HCT116 (cell line): Measurements from ENCODE around the gene TARS2. TPM values are rescaled to one million over a fixed set of nuclear protein-coding genes. Genes with fewer than 3 reads are reported as not detected.

ENCODE experiments used
- ATAC-seq: fragments of 200-7000 bp; cut with Tn5 transposase; 2 replicates; pipeline ENCODE4 v1.9.1; 2020; ENCODE audit warnings: mild to moderate bottlenecking, moderate library complexity
- BruUV-seq: library from RNA; stranded (reverse); fragments of 400-500 nt; replicated peaks from 2 replicates; lab custom pipeline; 2021; lab: Mats Ljungman, UMichigan
- CTCF ChIA-PET: fragments of 300-600 bp; sonication (Branson Sonifier 250); formaldehyde crosslinking; loops from one replicate; lab custom pipeline; 2021; ENCODE audit warnings: antibody characterized with exemption; lab: Charles Lee
- POLR2A ChIA-PET: fragments of 300-600, 350-600 bp; sonication (Branson Sonifier 250); formaldehyde crosslinking; loops from one replicate; lab custom pipeline; 2021; ENCODE audit warnings: antibody characterized with exemption; lab: Charles Lee
- RAD21 ChIA-PET, 2 experiments: fragments of 300-600 bp; sonication (Branson Sonifier 250); formaldehyde crosslinking; loops; one replicate each; lab custom pipeline; 2023; ENCODE audit warnings: low total read pairs in 2 of 2; ENCODE audit not compliant: uncharacterized antibody in 2 of 2, unreplicated experiment in 2 of 2, low non-redundant PET in 1 of 2; lab: Charles Lee
- DNase-seq: peaks from one replicate; pipeline ENCODE4 v3.0.0-alpha.2; 2010; ENCODE audit warnings: low read depth, low spot score
- H2AFZ ChIP-seq: fragments of 200-600 bp; shearing (Covaris generic), sonication (generic); 2 replicates; pipeline ENCODE4 v1.6.1; 2017; ENCODE audit warnings: low read depth, mixed run types, mixed read lengths, antibody characterized with exemption, low read length; ENCODE audit not compliant: poor library complexity, severe bottlenecking
- H3K27ac ChIP-seq: 2 replicates; pipeline ENCODE4 v1.5.1; 2012; ENCODE audit warnings: low read depth, low read length
- H3K27me3 ChIP-seq: fragments of 200-600 bp; sonication (generic); 2 replicates; pipeline ENCODE4 v1.6.1; 2016; ENCODE audit warnings: mixed run types, low read length, mixed read lengths; ENCODE audit not compliant: insufficient read depth
- H3K36me3 ChIP-seq, 2 experiments: fragments of 200-500 bp in 1 of 2; fragments of 200-600 bp in 1 of 2; sonication (Bioruptor generic) in 1 of 2; sonication (generic) in 1 of 2; 2 replicates each; pipeline versions ENCODE4 v1.5.1 to v1.6.1; 2014 to 2016; ENCODE audit warnings: low read length in 2 of 2, inconsistent platforms in 1 of 2, mixed read lengths in 1 of 2, mixed run types in 1 of 2; ENCODE audit not compliant: insufficient read depth in 2 of 2, control insufficient read depth in 1 of 2
- H3K4me1 ChIP-seq, 2 experiments: fragments of 200-600 bp in 1 of 2; sonication (generic) in 1 of 2; 2 replicates each; pipeline versions ENCODE4 v1.5.1 to v1.6.1; 2012 to 2017; ENCODE audit warnings: low read length in 2 of 2, inconsistent platforms in 1 of 2, mild to moderate bottlenecking in 1 of 2, mixed read lengths in 1 of 2, mixed run types in 1 of 2, moderate library complexity in 1 of 2; ENCODE audit not compliant: insufficient read depth in 2 of 2, control insufficient read depth in 1 of 2
- H3K4me2 ChIP-seq: fragments of 200-600 bp; sonication (generic); 2 replicates; pipeline ENCODE4 v1.6.1; 2017; ENCODE audit warnings: mixed run types, low read length, mixed read lengths
- H3K4me3 ChIP-seq, 2 experiments: fragments of 200-600 bp in 1 of 2; sonication (generic) in 1 of 2; replicated peaks in 1 of 2; 2 replicates each; pipeline ENCODE4 v1.5.1; 2011 to 2016; ENCODE audit warnings: low read length in 2 of 2, control low read depth in 1 of 2, low read depth in 1 of 2, mild to moderate bottlenecking in 1 of 2, mixed read lengths in 1 of 2, mixed run types in 1 of 2
- H3K79me2 ChIP-seq: fragments of 200-600 bp; sonication (generic); 2 replicates; pipeline ENCODE4 v1.6.1; 2017; ENCODE audit warnings: mild to moderate bottlenecking, mixed run types, low read length, moderate library complexity, mixed read lengths; ENCODE audit not compliant: insufficient read depth
- H3K9ac ChIP-seq: fragments of 200-600 bp; sonication (generic); 2 replicates; pipeline ENCODE4 v1.6.1; 2016; ENCODE audit warnings: low read length, mixed read lengths
- H3K9me2 ChIP-seq: fragments of 200-600 bp; sonication (generic), shearing (Covaris generic); 2 replicates; pipeline ENCODE4 v1.6.1; 2017; ENCODE audit warnings: mixed run types, mild to moderate bottlenecking, moderate library complexity; ENCODE audit not compliant: insufficient read depth
- H3K9me3 ChIP-seq, 2 experiments: fragments of 200-500 bp in 1 of 2; fragments of 200-600 bp in 1 of 2; sonication (Bioruptor generic) in 1 of 2; sonication (generic) in 1 of 2; 2 replicates each; pipeline ENCODE4 v1.6.1; 2014 to 2017; ENCODE audit warnings: low read length in 2 of 2, mixed read lengths in 2 of 2, inconsistent platforms in 1 of 2, low read depth in 1 of 2, mild to moderate bottlenecking in 1 of 2, mixed run types in 1 of 2, moderate library complexity in 1 of 2; ENCODE audit not compliant: control insufficient read depth in 1 of 2, insufficient read depth in 1 of 2
- H4K20me1 ChIP-seq: fragments of 200-600 bp; sonication (generic), shearing (Covaris generic); 2 replicates; pipeline ENCODE4 v1.6.1; 2017; ENCODE audit warnings: mixed run types, mild to moderate bottlenecking, moderate library complexity; ENCODE audit not compliant: insufficient read depth
- CBX3 ChIP-seq: IDR thresholded peaks from 2 replicates; pipeline ENCODE4 v1.6.1; 2012; ENCODE audit warnings: low read depth
- ELF1 ChIP-seq: IDR thresholded peaks from 2 replicates; pipeline ENCODE4 v1.6.1; 2012; ENCODE audit warnings: low read depth, borderline replicate concordance
- EZH2phosphoT487 ChIP-seq: fragments of 200-600 bp; IDR thresholded peaks from 2 replicates; pipeline ENCODE4 v1.6.1; 2018; ENCODE audit warnings: antibody characterized with exemption, borderline replicate concordance
- FOSL1 ChIP-seq: IDR thresholded peaks from 2 replicates; pipeline ENCODE4 v1.6.1; 2012; ENCODE audit warnings: low read depth
- JUND ChIP-seq: IDR thresholded peaks from 2 replicates; pipeline ENCODE4 v1.6.1; 2012
- POLR2A ChIP-seq: IDR thresholded peaks from 2 replicates; pipeline ENCODE4 v1.7.0; 2011; ENCODE audit warnings: borderline replicate concordance; ENCODE audit not compliant: insufficient read depth, insufficient read length; ENCODE audit errors: extremely low read depth
- POLR2AphosphoS5 ChIP-seq: IDR thresholded peaks from 2 replicates; pipeline ENCODE4 v1.6.1; 2011; ENCODE audit warnings: mild to moderate bottlenecking, low read depth, low read length, moderate library complexity
- YY1 ChIP-seq: IDR thresholded peaks from 2 replicates; pipeline ENCODE4 v1.6.1; 2011; ENCODE audit warnings: low read length, low read depth, moderate library complexity, mild to moderate bottlenecking; ENCODE audit not compliant: insufficient replicate concordance; ENCODE audit errors: extremely low read depth
- ZBTB33 ChIP-seq: IDR thresholded peaks from 2 replicates; pipeline ENCODE4 v1.6.1; 2011; ENCODE audit warnings: mild to moderate bottlenecking, low read length, moderate library complexity; ENCODE audit not compliant: insufficient replicate concordance; ENCODE audit errors: extremely low read depth
- intact Hi-C: fragments of 100-400 bp; cut with micrococcal nuclease; formaldehyde crosslinking; loops from 2 replicates; pipeline ENCODE4 v1.10.0; 2022
- total RNA-seq: library from RNA; stranded (reverse); gene quantifications from one replicate; pipeline ENCODE4 v1.2.1, GENCODE V29; 2021; ENCODE audit not compliant: unreplicated experiment
- TF ChIP-seq, protein P1 (sequence below), 3 experiments: fragments of 200-600 bp in 1 of 3; sonication (generic) in 1 of 3; IDR thresholded peaks in 2 of 3; conservative IDR thresholded peaks in 1 of 3; 2 replicates each; pipeline ENCODE4 v1.5.1; 2012 to 2017; ENCODE audit warnings: low read depth in 2 of 3, low read length in 2 of 3, antibody characterized with exemption in 1 of 3, borderline replicate concordance in 1 of 3, control low read depth in 1 of 3, mild to moderate bottlenecking in 1 of 3, mixed read lengths in 1 of 3, mixed run types in 1 of 3, moderate library complexity in 1 of 3; ENCODE audit not compliant: insufficient read depth in 1 of 3

Gene TARS2
- total RNA-seq, 1 experiment from 2014 or later, result 23.2 TPM

GRCh38 chr1:150456146-150456647, 31.0 kb upstream of the TARS2 start:
- H3K9ac ChIP-seq, result no peak overlapping the region
- H3K4me1 ChIP-seq, result no peaks in the 10 kb centered on the region
- H3K36me3 ChIP-seq, result peaks cover 5 to 10% of the 10 kb centered on the region in 2 experiments; a peak in 2 of 4 replicates
- no peaks in the 10 kb centered on the region for H3K9me2 ChIP-seq
- ChIA-PET RAD21 (no interaction called here), POLR2A (no interaction called here), CTCF (no interaction called here)
- intact Hi-C loops, result no loop called here
- H2AFZ ChIP-seq, result no peak overlapping the region
- no peak overlapping the region for H3K4me2 ChIP-seq
- no peak for TF ChIP-seq POLR2A
- TF ChIP-seq, protein P1, sequence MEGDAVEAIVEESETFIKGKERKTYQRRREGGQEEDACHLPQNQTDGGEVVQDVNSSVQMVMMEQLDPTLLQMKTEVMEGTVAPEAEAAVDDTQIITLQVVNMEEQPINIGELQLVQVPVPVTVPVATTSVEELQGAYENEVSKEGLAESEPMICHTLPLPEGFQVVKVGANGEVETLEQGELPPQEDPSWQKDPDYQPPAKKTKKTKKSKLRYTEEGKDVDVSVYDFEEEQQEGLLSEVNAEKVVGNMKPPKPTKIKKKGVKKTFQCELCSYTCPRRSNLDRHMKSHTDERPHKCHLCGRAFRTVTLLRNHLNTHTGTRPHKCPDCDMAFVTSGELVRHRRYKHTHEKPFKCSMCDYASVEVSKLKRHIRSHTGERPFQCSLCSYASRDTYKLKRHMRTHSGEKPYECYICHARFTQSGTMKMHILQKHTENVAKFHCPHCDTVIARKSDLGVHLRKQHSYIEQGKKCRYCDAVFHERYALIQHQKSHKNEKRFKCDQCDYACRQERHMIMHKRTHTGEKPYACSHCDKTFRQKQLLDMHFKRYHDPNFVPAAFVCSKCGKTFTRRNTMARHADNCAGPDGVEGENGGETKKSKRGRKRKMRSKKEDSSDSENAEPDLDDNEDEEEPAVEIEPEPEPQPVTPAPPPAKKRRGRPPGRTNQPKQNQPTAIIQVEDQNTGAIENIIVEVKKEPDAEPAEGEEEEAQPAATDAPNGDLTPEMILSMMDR (IDR thresholded peaks at IDR 0.05 in 2 of 3, conservative IDR thresholded peaks at IDR 0.05 in 1 of 3; ENCODE audit: borderline replicate concordance in 1 of 3, insufficient read depth in 1 of 3, low read depth in 2 of 3, low read length in 2 of 3), result no peak
- TF ChIP-seq ELF1, result no peak
- TF ChIP-seq EZH2phosphoT487, result no peak
- TF ChIP-seq JUND, result no peak
- TF ChIP-seq CBX3, result no peak
- no peak for TF ChIP-seq ZBTB33
- no peak for TF ChIP-seq YY1
- TF ChIP-seq FOSL1, result no peak
- no peak for TF ChIP-seq POLR2AphosphoS5
- DNase-seq (no peak), ATAC-seq (no peak)
- no peaks in the 10 kb centered on the region for H3K79me2 ChIP-seq
- BruUV-seq, result no TSS peak
- H3K9me3 ChIP-seq, result no peaks in the 10 kb centered on the region
- no peak overlapping the region for H3K27ac ChIP-seq
- H3K4me3 ChIP-seq, result no peak overlapping the region
- no peaks in the 10 kb centered on the region for H3K27me3 ChIP-seq
- H4K20me1 ChIP-seq, result no peaks in the 10 kb centered on the region
